Stimulated activated CD4-positive, alpha-beta T cell treated with anti-CD3 and anti-CD28 coated beads, Interleukin-2, amount 100 ng/mL, for 4 hours (primary cell): ENCODE measurements around the gene AP1M1.
A peak's percentile ranks its signal among the peaks of the same experiment; 100 is the strongest.
"Not testable (repeated sequence)": the region's sequence is repeated elsewhere in the genome, so short reads cannot be mapped to it uniquely, and the experiment has no call there.

Experiments
- DNase-seq: peaks from one replicate; pipeline ENCODE4 v3.0.0-alpha.2; 2020; ENCODE audit warnings: low read depth

AP1M1 gene

GRCh38 chr19:16197622-16198369 lies at the start of gene AP1M1:
TSS of gene AP1M1 (plus strand) at chr19:16197911. CDS start at chr19:16198027, 116 bp downstream.
- DNase-seq: peak; percentile 96

GRCh38 chr19:16148443-16149229 lies 49.1 kb upstream of the AP1M1 start:
- DNase-seq: no peak

GRCh38 chr19:16153582-16154336 lies 44.0 kb upstream of the AP1M1 start:
- no peak for DNase-seq

- no peak for DNase-seq
Measured at GRCh38 chr19:16154557-16154956, 43.2 kb upstream of the AP1M1 start.

GRCh38 chr19:16155128-16155527 lies 42.6 kb upstream of the AP1M1 start:
- no peak for DNase-seq

- no peak for DNase-seq
Measured at GRCh38 chr19:16156904-16157303, 40.8 kb upstream of the AP1M1 start.

- no peak for DNase-seq
Measured at GRCh38 chr19:16157601-16158000, 40.1 kb upstream of the AP1M1 start.

- no peak for DNase-seq
Measured at GRCh38 chr19:16159655-16160054, 38.1 kb upstream of the AP1M1 start.

GRCh38 chr19:16160445-16160942 lies 37.2 kb upstream of the AP1M1 start:
- DNase-seq: no peak

GRCh38 chr19:16160943-16161560 lies 36.7 kb upstream of the AP1M1 start:
- DNase-seq: peak; percentile 12

GRCh38 chr19:16161840-16162239 lies 35.9 kb upstream of the AP1M1 start:
- DNase-seq: no peak

GRCh38 chr19:16164222-16164890 lies 33.4 kb upstream of the AP1M1 start:
- DNase-seq: no peak

- DNase-seq: no peak
Measured at GRCh38 chr19:16166417-16166816, 31.3 kb upstream of the AP1M1 start.

- no peak for DNase-seq
Measured at GRCh38 chr19:16167055-16167454, 30.7 kb upstream of the AP1M1 start.

GRCh38 chr19:16168465-16169081 lies 29.1 kb upstream of the AP1M1 start:
- DNase-seq: no peak

- no peak for DNase-seq
Measured at GRCh38 chr19:16170134-16170533, 27.6 kb upstream of the AP1M1 start.

- no peak for DNase-seq
Measured at GRCh38 chr19:16175954-16176353, 21.8 kb upstream of the AP1M1 start.

- DNase-seq: not testable (repeated sequence)
Measured at GRCh38 chr19:16178866-16179265, 18.8 kb upstream of the AP1M1 start.

GRCh38 chr19:16180611-16181010 lies 17.1 kb upstream of the AP1M1 start:
- DNase-seq: no peak

- DNase-seq: no peak
Measured at GRCh38 chr19:16184665-16185122, 13.0 kb upstream of the AP1M1 start.
